ENCODE measurements around the gene PLXNB1. TPM values are rescaled to one million over a fixed set of nuclear protein-coding genes. Genes with fewer than 3 reads are reported as not detected.

Gene PLXNB1
- total and polyA plus RNA-seq, 10 of the 15 experiments (the other 5 are each of a cell fraction or from before 2014, with no cell fraction given): 0.18 to 15.1 (median 5.3) TPM

DNA sequence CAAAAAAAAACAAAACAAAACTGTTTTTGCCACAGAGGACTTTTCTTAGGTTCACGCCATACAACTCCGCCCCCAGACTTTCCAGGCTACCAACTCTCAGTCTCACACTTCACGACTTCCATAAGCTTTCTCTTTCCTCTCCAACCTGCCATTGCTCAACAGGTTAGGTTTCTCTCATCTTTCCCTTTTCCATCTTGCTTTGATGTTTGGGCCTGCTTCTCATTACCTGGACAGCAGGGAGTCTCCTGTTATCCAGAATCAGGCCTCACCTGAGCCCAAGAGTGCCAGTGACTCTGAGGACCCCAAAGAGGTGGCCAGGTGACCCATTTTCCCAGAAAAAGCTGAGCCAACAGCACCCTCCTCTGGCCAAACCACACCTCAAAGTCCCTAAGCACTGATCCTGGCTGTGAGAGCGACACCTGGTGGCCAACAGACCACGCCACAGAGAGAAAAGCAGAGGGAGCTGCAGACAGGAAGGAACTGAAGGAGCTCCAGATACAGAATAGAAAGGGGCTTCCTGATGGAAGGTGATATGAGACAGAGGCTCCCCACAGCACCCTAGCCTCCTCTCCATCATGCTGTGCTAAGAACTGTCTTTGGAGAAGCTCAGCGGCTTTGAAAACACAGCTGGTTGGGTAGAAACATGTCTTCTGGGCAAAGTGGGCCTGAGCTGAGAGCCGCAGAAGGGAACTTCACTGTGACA lies 6.0 kb upstream of the PLXNB1 start:
- ATAC-seq (peak; percentile 65), DNase-seq (ENCODE audit: low read depth, low spot score) (peak; percentile 63), FAIRE-seq (peak; percentile 93)
- H3K9ac ChIP-seq (ENCODE audit: control insufficient read depth, insufficient read depth, low read length): no peak overlapping the region
- RAD21 ChIA-PET (ENCODE audit: unreplicated experiment): interaction anchor here (0.6 to 4.9 kb wide), 63 partner anchors 9 to 571 kb away, joined by 3 to 259 read pairs (median 4); partner anchors contain the start of genes ATRIP, CDC25A, PFKFB4 and SLC26A6
- H3K4me3 ChIP-seq: no peak overlapping the region
- POLR2A ChIA-PET: interaction anchor here (0.6 to 2.4 kb wide), 17 partner anchors 9 to 242 kb away, joined by 3 to 11 read pairs (median 4); partner anchors contain the start of genes ATRIP and PFKFB4
- no peaks in the 10 kb centered on the region for H3K9me3 ChIP-seq (replicated peaks; ENCODE audit: control insufficient read depth, insufficient read depth, low read length)
- H3K4me1 ChIP-seq (ENCODE audit: control insufficient read depth, insufficient read depth, low read length): peaks cover 25% of the 10 kb centered on the region
- H4K20me1 ChIP-seq (ENCODE audit: control insufficient read depth, insufficient read depth): no peaks in the 10 kb centered on the region
- BruUV-seq (replicated peaks): no TSS peak
- H3K79me2 ChIP-seq (ENCODE audit: control insufficient read depth, insufficient read depth, low read length): peaks cover 21% of the 10 kb centered on the region
- H2AFZ ChIP-seq (ENCODE audit: control insufficient read depth, low read depth, low read length): no peak overlapping the region
- no peak overlapping the region for H3K4me2 ChIP-seq (ENCODE audit: control insufficient read depth, insufficient read depth)
- WGBS (ENCODE audit: insufficient coverage, insufficient replicate concordance, low lambda C conversion rate, missing lambda C conversion rate): 47% methylated on average over 7 of the region's 7 CpGs
- no peaks in the 10 kb centered on the region for H3K27me3 ChIP-seq (replicated peaks in 1 of 2; ENCODE audit: control insufficient read depth in 2 of 2, insufficient read depth in 2 of 2, low read length in 1 of 2)
- H3K36me3 ChIP-seq (ENCODE audit: control insufficient read depth in 2 of 2, insufficient read depth in 2 of 2, low read length in 1 of 2): peaks cover 2 to 16% of the 10 kb centered on the region in 2 experiments; a peak in 2 of 4 replicates
- in situ Hi-C loops (cut with MboI) (loop anchor here (5.0 kb wide), 3 partner anchors 34 to 204 kb away; no protein-coding TSS in a partner anchor), intact Hi-C loops (cut with micrococcal nuclease; ENCODE audit: unreplicated experiment) (loop anchor here (1.0 kb wide), 3 partner anchors 35 to 204 kb away; no protein-coding TSS in a partner anchor)
- SMC1A ChIA-PET (ENCODE audit: uncharacterized antibody, unreplicated experiment): interaction anchor here (0.6 to 11.5 kb wide), 65 partner anchors 8 to 584 kb away, joined by 3 to 287 read pairs (median 6); partner anchors contain the start of genes ATRIP, CDC25A, FBXW12 and PFKFB4
- CTCF ChIA-PET: interaction anchor here (0.6 to 12.5 kb wide), 95 partner anchors 9 to 958 kb away, joined by 3 to 757 read pairs (median 6); partner anchors contain the start of genes ATRIP, CAMP, CDC25A and IP6K2
- no peak overlapping the region; the same call in 1 of the 2 replicates for H3K27ac ChIP-seq (ENCODE audit: control insufficient read depth, insufficient read depth)
- TF ChIP-seq TAF1 (IDR thresholded peaks at IDR 0.05; ENCODE audit: borderline replicate concordance, low read depth, low read length) (no peak), MYB (IDR thresholded peaks at IDR 0.05; ENCODE audit: borderline replicate concordance, low read depth, low read length) (no peak), PAX5 (IDR thresholded peaks at IDR 0.05; ENCODE audit: borderline replicate concordance, low read depth, low read length) (no peak), SRF (IDR thresholded peaks at IDR 0.05; ENCODE audit: low read depth in 2 of 2, low read length in 2 of 2) (0 out of 4 replicates have a peak, but pooled peaks of 1 of the 2 experiments have one; percentile 38), RUNX3 (IDR thresholded peaks at IDR 0.05; ENCODE audit: low read length) (peak; percentile 84)
- TF ChIP-seq, protein P1, sequence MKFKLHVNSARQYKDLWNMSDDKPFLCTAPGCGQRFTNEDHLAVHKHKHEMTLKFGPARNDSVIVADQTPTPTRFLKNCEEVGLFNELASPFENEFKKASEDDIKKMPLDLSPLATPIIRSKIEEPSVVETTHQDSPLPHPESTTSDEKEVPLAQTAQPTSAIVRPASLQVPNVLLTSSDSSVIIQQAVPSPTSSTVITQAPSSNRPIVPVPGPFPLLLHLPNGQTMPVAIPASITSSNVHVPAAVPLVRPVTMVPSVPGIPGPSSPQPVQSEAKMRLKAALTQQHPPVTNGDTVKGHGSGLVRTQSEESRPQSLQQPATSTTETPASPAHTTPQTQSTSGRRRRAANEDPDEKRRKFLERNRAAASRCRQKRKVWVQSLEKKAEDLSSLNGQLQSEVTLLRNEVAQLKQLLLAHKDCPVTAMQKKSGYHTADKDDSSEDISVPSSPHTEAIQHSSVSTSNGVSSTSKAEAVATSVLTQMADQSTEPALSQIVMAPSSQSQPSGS (IDR thresholded peaks at IDR 0.05; ENCODE audit: low read length): no peak
- TF ChIP-seq, protein P2, sequence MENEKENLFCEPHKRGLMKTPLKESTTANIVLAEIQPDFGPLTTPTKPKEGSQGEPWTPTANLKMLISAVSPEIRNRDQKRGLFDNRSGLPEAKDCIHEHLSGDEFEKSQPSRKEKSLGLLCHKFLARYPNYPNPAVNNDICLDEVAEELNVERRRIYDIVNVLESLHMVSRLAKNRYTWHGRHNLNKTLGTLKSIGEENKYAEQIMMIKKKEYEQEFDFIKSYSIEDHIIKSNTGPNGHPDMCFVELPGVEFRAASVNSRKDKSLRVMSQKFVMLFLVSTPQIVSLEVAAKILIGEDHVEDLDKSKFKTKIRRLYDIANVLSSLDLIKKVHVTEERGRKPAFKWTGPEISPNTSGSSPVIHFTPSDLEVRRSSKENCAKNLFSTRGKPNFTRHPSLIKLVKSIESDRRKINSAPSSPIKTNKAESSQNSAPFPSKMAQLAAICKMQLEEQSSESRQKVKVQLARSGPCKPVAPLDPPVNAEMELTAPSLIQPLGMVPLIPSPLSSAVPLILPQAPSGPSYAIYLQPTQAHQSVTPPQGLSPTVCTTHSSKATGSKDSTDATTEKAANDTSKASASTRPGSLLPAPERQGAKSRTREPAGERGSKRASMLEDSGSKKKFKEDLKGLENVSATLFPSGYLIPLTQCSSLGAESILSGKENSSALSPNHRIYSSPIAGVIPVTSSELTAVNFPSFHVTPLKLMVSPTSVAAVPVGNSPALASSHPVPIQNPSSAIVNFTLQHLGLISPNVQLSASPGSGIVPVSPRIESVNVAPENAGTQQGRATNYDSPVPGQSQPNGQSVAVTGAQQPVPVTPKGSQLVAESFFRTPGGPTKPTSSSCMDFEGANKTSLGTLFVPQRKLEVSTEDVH (IDR thresholded peaks at IDR 0.05; ENCODE audit: low read depth, partially characterized antibody): no peak
- TF ChIP-seq, protein P3, sequence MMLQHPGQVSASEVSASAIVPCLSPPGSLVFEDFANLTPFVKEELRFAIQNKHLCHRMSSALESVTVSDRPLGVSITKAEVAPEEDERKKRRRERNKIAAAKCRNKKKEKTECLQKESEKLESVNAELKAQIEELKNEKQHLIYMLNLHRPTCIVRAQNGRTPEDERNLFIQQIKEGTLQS (IDR thresholded peaks at IDR 0.05; ENCODE audit: borderline replicate concordance, extremely low read depth, low read depth, low read length): peak; percentile 67; the same call in 1 of the 2 replicates
- TF ChIP-seq, protein P4, sequence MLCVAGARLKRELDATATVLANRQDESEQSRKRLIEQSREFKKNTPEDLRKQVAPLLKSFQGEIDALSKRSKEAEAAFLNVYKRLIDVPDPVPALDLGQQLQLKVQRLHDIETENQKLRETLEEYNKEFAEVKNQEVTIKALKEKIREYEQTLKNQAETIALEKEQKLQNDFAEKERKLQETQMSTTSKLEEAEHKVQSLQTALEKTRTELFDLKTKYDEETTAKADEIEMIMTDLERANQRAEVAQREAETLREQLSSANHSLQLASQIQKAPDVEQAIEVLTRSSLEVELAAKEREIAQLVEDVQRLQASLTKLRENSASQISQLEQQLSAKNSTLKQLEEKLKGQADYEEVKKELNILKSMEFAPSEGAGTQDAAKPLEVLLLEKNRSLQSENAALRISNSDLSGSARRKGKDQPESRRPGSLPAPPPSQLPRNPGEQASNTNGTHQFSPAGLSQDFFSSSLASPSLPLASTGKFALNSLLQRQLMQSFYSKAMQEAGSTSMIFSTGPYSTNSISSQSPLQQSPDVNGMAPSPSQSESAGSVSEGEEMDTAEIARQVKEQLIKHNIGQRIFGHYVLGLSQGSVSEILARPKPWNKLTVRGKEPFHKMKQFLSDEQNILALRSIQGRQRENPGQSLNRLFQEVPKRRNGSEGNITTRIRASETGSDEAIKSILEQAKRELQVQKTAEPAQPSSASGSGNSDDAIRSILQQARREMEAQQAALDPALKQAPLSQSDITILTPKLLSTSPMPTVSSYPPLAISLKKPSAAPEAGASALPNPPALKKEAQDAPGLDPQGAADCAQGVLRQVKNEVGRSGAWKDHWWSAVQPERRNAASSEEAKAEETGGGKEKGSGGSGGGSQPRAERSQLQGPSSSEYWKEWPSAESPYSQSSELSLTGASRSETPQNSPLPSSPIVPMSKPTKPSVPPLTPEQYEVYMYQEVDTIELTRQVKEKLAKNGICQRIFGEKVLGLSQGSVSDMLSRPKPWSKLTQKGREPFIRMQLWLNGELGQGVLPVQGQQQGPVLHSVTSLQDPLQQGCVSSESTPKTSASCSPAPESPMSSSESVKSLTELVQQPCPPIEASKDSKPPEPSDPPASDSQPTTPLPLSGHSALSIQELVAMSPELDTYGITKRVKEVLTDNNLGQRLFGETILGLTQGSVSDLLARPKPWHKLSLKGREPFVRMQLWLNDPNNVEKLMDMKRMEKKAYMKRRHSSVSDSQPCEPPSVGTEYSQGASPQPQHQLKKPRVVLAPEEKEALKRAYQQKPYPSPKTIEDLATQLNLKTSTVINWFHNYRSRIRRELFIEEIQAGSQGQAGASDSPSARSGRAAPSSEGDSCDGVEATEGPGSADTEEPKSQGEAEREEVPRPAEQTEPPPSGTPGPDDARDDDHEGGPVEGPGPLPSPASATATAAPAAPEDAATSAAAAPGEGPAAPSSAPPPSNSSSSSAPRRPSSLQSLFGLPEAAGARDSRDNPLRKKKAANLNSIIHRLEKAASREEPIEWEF (IDR thresholded peaks at IDR 0.05; ENCODE audit: insufficient replicate concordance, low read depth, low read length): no peak
